Activated T-cell treated with anti-CD3 and anti-CD28 coated beads, Interleukin-2, amount 50 U/mL, for 72 hours (primary cell): ENCODE results near the gene RGS10. TPM values are rescaled to one million over a fixed set of nuclear protein-coding genes. Genes with fewer than 3 reads are reported as not detected.
A peak's percentile ranks its signal among the peaks of the same experiment; 100 is the strongest.
"Not testable (repeated sequence)": the region's sequence is repeated elsewhere in the genome, so short reads cannot be mapped to it uniquely, and the experiment has no call there.

Source experiments
- ATAC-seq, 2 donors: fragments of 150-1000 bp; cut with Tn5 transposase; replicated peaks in 1 of 2; 2 replicates each; pipeline ENCODE4 v1.10.0; 2021; ENCODE audit warnings: moderate library complexity in 2 of 2, mild to moderate bottlenecking in 1 of 2
- DNase-seq, 2 donors: peaks; one replicate each; pipeline ENCODE4 v3.0.0; 2021 to 2022; ENCODE audit warnings: mixed read lengths in 1 of 2
- H3K27ac Mint-ChIP-seq: one replicate; pipeline ENCODE4 v1.8.0; 2022; ENCODE audit warnings: mild to moderate bottlenecking, moderate library complexity, mixed read lengths
- H3K27me3 Mint-ChIP-seq: one replicate; pipeline ENCODE4 v1.8.0; 2022; ENCODE audit warnings: low read depth, mixed read lengths
- H3K36me3 Mint-ChIP-seq, 2 donors: one replicate each; pipeline ENCODE4 v1.8.0; 2022; ENCODE audit warnings: mixed read lengths in 2 of 2, mild to moderate bottlenecking in 1 of 2; ENCODE audit not compliant: insufficient read depth in 2 of 2
- H3K4me1 Mint-ChIP-seq: one replicate; pipeline ENCODE4 v1.8.0; 2022; ENCODE audit warnings: low read depth, mixed read lengths
- H3K4me3 Mint-ChIP-seq, 2 donors: one replicate each; pipeline ENCODE4 v1.8.0; 2022; ENCODE audit warnings: mild to moderate bottlenecking in 2 of 2, mixed read lengths in 2 of 2, moderate library complexity in 2 of 2
- H3K9me3 Mint-ChIP-seq, 2 donors: one replicate each; pipeline ENCODE4 v1.8.0; 2022; ENCODE audit warnings: mixed read lengths in 2 of 2
- total RNA-seq, 2 donors: library from RNA; stranded (reverse); gene quantifications; one replicate each; pipeline ENCODE4 v1.2.3, GENCODE V29; 2022

RGS10 gene
- total RNA-seq, 2 donors from 2014 or later = 161 to 208 TPM

- ATAC-seq (no peak), DNase-seq (no peak)
- Mint-ChIP-seq H3K9me3 (no peaks in the 10 kb centered on the region), H3K4me3 (peak overlapping the region; percentile 84 to 86), H3K4me1 (peaks cover 94% of the 10 kb centered on the region), H3K36me3 (peaks cover 0 to 10% of the 10 kb centered on the region in 2 donors), H3K27me3 (no peaks in the 10 kb centered on the region), H3K27ac (peak overlapping the region; percentile 85)
These were observed 7.2 kb downstream of the RGS10 start for GRCh38 chr10:119535305-119535704.

GRCh38 chr10:119533473-119533872 lies 9.0 kb downstream of the RGS10 start:
- Mint-ChIP-seq H3K4me3 (peak overlapping the region; percentile 31 to 40), H3K9me3 (no peaks in the 10 kb centered on the region), H3K27ac (no peak overlapping the region), H3K27me3 (no peaks in the 10 kb centered on the region), H3K36me3 (peaks cover 2 to 10% of the 10 kb centered on the region in 2 donors), H3K4me1 (peaks cover 87% of the 10 kb centered on the region)
- DNase-seq (no peak), ATAC-seq (no peak)

- Mint-ChIP-seq H3K36me3 (peaks cover 2 to 10% of the 10 kb centered on the region in 2 donors), H3K4me3 (peak overlapping the region in 1 of 2 donors; percentile 40), H3K4me1 (peaks cover 87% of the 10 kb centered on the region)
- H3K27me3 Mint-ChIP-seq, ATAC-seq, H3K9me3 Mint-ChIP-seq, DNase-seq, H3K27ac Mint-ChIP-seq: not testable (repeated sequence)
These were observed 9.7 kb downstream of the RGS10 start for GRCh38 chr10:119532791-119533190.

GRCh38 chr10:119532251-119532650 lies 10.3 kb downstream of the RGS10 start:
- not testable (repeated sequence) for ATAC-seq, DNase-seq, H3K9me3 Mint-ChIP-seq, H3K4me3 Mint-ChIP-seq, H3K27me3 Mint-ChIP-seq
- peaks cover 2 to 11% of the 10 kb centered on the region in 2 donors for H3K36me3 Mint-ChIP-seq
- peaks cover 87% of the 10 kb centered on the region for H3K4me1 Mint-ChIP-seq
- H3K27ac Mint-ChIP-seq = peak overlapping the region; percentile 62

DNA sequence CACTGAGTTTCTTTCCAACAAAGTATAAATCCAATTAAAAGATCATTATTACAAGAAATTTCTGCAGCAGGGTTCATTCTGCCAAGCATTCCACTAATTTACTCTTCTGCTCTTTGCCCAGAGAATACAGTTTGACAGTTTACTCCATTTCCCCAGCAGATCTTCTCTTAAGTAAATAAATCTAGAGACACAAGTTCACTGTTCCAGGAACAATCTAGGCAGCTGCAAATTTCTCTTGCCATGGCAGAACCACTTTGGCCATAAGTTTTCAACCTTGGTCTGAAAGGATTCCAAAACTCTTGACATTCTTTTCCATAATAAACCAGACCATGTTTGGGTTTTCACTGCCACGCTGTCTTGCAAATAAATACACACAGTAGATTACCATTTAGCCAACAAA lies 11.5 kb downstream of the RGS10 start:
- no peak for DNase-seq
- peaks cover 2 to 9% of the 10 kb centered on the region in 2 donors for H3K36me3 Mint-ChIP-seq
- H3K9me3 Mint-ChIP-seq = no peaks in the 10 kb centered on the region
- ATAC-seq = no peak
- H3K4me3 Mint-ChIP-seq = no peak overlapping the region
- no peaks in the 10 kb centered on the region for H3K27me3 Mint-ChIP-seq
- peaks cover 86% of the 10 kb centered on the region for H3K4me1 Mint-ChIP-seq
- peak overlapping the region; percentile 45 for H3K27ac Mint-ChIP-seq

- not testable (repeated sequence) for H3K4me3 Mint-ChIP-seq, H3K27ac Mint-ChIP-seq, H3K9me3 Mint-ChIP-seq, H3K27me3 Mint-ChIP-seq, ATAC-seq, DNase-seq
- Mint-ChIP-seq H3K36me3 (peaks cover 5 to 12% of the 10 kb centered on the region in 2 donors), H3K4me1 (peaks cover 81% of the 10 kb centered on the region)
These were observed 13.8 kb downstream of the RGS10 start for GRCh38 chr10:119528663-119529237.

GRCh38 chr10:119526621-119527592 lies 15.6 kb downstream of the RGS10 start:
- peaks cover 5 to 14% of the 10 kb centered on the region in 2 donors for H3K36me3 Mint-ChIP-seq
- H3K4me1 Mint-ChIP-seq = peaks cover 83% of the 10 kb centered on the region
- no peak overlapping the region for H3K4me3 Mint-ChIP-seq
- no peak overlapping the region for H3K27ac Mint-ChIP-seq
- ATAC-seq (peak; percentile 67 to 70), DNase-seq (no peak)
- H3K27me3 Mint-ChIP-seq = no peaks in the 10 kb centered on the region
- H3K9me3 Mint-ChIP-seq = no peaks in the 10 kb centered on the region

- H3K4me1 Mint-ChIP-seq = peaks cover 79% of the 10 kb centered on the region
- H3K4me3 Mint-ChIP-seq = no peak overlapping the region
- H3K9me3 Mint-ChIP-seq = no peaks in the 10 kb centered on the region
- peaks cover 5 to 20% of the 10 kb centered on the region in 2 donors for H3K36me3 Mint-ChIP-seq
- H3K27ac Mint-ChIP-seq = no peak overlapping the region
- DNase-seq (no peak), ATAC-seq (no peak)
- no peaks in the 10 kb centered on the region for H3K27me3 Mint-ChIP-seq
These were observed 16.4 kb downstream of the RGS10 start for GRCh38 chr10:119526149-119526548.

DNA sequence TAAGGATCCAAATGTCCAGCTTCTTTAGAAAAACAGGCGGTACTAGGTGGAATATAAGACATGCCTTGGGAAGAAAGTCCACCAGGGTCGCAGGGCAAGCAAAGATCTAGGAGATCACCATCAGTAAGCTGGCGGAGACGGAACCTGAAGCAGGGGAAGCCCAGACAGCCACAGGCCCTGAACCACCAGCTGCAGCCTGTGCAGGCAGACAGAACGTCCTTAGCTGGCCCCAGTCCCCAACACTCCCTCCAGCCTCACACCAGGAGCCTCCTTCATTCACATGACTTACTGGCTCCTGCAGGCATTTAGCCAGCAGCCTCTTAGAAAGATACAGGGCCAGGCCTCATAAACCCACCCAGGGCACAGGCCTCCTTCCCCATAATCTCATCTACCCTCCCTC lies 17.4 kb downstream of the RGS10 start:
- H3K27ac Mint-ChIP-seq = no peak overlapping the region
- peaks cover 70% of the 10 kb centered on the region for H3K4me1 Mint-ChIP-seq
- ATAC-seq = no peak
- H3K9me3 Mint-ChIP-seq = no peaks in the 10 kb centered on the region
- H3K4me3 Mint-ChIP-seq = no peak overlapping the region
- peaks cover 5 to 24% of the 10 kb centered on the region in 2 donors for H3K36me3 Mint-ChIP-seq
- H3K27me3 Mint-ChIP-seq = no peaks in the 10 kb centered on the region
- DNase-seq = no peak

- peaks cover 5 to 27% of the 10 kb centered on the region in 2 donors for H3K36me3 Mint-ChIP-seq
- ATAC-seq (no peak), DNase-seq (no peak)
- peaks cover 71% of the 10 kb centered on the region for H3K4me1 Mint-ChIP-seq
- H3K27me3 Mint-ChIP-seq = no peaks in the 10 kb centered on the region
- no peak overlapping the region for H3K4me3 Mint-ChIP-seq
- H3K27ac Mint-ChIP-seq = no peak overlapping the region
- no peaks in the 10 kb centered on the region for H3K9me3 Mint-ChIP-seq
These were observed 17.8 kb downstream of the RGS10 start for GRCh38 chr10:119524720-119525070.

GRCh38 chr10:119523895-119524719 lies 18.4 kb downstream of the RGS10 start:
- Mint-ChIP-seq H3K9me3 (no peaks in the 10 kb centered on the region), H3K4me3 (no peak overlapping the region), H3K27ac (no peak overlapping the region), H3K4me1 (peaks cover 72% of the 10 kb centered on the region), H3K27me3 (no peaks in the 10 kb centered on the region), H3K36me3 (peaks cover 3 to 27% of the 10 kb centered on the region in 2 donors)
- ATAC-seq (no peak), DNase-seq (no peak)

- DNase-seq (no peak), ATAC-seq (peak; percentile 36 to 51)
- H3K4me1 Mint-ChIP-seq = peaks cover 78% of the 10 kb centered on the region
- H3K36me3 Mint-ChIP-seq = peaks cover 3 to 29% of the 10 kb centered on the region in 2 donors
- no peak overlapping the region for H3K4me3 Mint-ChIP-seq
- H3K9me3 Mint-ChIP-seq = no peaks in the 10 kb centered on the region
- H3K27ac Mint-ChIP-seq = no peak overlapping the region
- no peaks in the 10 kb centered on the region for H3K27me3 Mint-ChIP-seq
These were observed 19.6 kb downstream of the RGS10 start for GRCh38 chr10:119522747-119523426.
